ENCODE data around the gene STMN3. TPM values are rescaled to one million over a fixed set of nuclear protein-coding genes. Genes with fewer than 3 reads are reported as not detected.

Gene STMN3
- total RNA-seq, 4 donors from 2014 or later, result 14.2 to 20.7 (median 17.0) TPM

DNA sequence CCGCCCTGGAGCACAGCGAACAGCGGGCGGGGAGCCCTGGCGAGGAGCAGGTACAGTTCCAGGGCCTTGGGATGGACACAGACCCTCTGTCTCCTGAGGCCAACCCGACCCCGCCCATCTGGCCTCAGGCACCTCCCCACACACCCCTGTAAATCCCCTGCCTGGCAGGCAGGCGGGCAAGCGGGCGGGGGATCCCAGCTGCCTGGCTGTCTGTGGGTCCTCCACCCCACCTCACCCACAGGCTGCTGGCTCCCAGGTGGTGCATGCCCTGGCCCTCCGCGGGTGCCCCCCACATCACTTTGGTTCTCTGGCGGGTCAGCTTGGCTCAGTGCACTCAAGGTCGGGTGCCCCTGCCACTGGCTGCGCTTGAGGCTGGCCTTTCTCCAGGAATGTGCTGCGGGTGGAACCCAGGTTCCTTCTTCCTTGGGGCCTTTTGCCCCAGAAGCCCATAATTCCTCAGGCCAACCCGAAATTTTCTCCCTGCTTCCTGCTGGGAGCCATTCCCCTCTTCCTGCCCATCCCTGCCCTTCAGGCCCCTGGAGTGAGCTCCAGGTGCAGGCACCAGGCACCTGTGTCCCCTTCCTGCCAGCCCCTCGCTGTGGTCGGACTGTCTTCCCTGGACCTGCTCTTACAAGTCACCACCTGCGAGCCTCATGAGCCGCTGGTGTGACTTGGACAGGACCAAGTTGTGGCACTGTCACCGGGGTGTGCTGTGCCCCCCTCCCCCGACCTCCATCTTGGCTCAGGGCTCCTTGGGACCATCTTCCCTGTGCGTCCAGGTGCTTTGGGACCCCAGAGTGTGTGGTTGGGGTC, 37.9 kb upstream of the STMN3 start:
- peak overlapping the region; percentile 3 for H3K27ac ChIP-seq
- peaks cover 78% of the 10 kb centered on the region for H3K4me1 ChIP-seq
- no peak overlapping the region for H3K4me3 ChIP-seq
- H3K27me3 ChIP-seq, result no peaks in the 10 kb centered on the region
- no peaks in the 10 kb centered on the region for H3K36me3 ChIP-seq
- DNase-seq (ENCODE audit: low spot score in 2 of 2), result peak in 1 of 2 donors; percentile 62
- TF ChIP-seq EP300 (IDR thresholded peaks at IDR 0.05), result no peak
- TF ChIP-seq, protein P1, sequence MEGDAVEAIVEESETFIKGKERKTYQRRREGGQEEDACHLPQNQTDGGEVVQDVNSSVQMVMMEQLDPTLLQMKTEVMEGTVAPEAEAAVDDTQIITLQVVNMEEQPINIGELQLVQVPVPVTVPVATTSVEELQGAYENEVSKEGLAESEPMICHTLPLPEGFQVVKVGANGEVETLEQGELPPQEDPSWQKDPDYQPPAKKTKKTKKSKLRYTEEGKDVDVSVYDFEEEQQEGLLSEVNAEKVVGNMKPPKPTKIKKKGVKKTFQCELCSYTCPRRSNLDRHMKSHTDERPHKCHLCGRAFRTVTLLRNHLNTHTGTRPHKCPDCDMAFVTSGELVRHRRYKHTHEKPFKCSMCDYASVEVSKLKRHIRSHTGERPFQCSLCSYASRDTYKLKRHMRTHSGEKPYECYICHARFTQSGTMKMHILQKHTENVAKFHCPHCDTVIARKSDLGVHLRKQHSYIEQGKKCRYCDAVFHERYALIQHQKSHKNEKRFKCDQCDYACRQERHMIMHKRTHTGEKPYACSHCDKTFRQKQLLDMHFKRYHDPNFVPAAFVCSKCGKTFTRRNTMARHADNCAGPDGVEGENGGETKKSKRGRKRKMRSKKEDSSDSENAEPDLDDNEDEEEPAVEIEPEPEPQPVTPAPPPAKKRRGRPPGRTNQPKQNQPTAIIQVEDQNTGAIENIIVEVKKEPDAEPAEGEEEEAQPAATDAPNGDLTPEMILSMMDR (IDR thresholded peaks at IDR 0.05), result no peak
- no peak for TF ChIP-seq POLR2AphosphoS5 (IDR thresholded peaks at IDR 0.05)
- TF ChIP-seq POLR2A (IDR thresholded peaks at IDR 0.05), result no peak
- H3K9me3 ChIP-seq, result no peaks in the 10 kb centered on the region
- 65% methylated on average over 16 of the region's 24 CpGs for WGBS

DNA sequence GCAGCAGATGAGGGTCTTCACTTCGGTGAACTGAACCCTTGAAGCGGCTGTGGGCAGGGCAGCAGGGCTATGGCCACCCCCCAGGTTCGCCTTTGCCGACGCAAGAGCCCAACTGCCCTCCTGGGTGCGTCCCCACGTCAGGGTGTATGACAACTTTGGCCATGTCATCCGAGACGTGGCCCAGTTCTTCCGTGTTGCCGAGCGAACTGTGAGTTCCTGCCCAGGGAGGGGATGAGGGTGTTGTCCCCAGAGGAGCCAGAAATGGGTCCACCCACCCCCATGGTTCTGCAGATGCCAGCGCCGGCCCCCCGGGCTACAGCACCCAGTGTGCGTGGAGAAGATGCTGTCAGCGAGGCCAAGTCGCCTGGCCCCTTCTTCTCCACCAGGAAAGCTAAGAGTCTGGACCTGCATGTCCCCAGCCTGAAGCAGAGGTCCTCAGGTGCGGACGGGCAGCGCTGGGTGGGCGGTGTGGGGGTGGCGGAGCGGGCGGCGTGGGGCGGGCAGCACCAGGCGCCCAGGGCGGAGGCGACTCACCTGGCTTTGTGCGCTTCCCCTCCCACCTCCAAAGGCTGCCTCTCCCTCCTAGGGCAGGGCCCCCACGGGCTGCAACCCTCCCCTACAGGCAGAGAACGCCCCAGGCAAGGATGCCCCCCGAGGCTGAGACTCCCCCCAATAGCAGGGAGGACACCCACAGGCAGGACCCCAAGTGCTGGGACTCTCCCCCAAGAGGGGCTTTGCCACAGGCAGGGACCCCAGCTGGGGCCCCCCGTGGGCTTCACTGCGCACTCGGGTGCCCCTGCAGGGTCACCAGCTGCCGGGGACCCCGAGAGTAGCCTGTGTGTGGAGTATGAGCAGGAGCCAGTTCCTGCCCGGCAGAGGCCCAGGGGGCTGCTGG, 37.0 kb upstream of the STMN3 start:
- 41% methylated on average over 10 of the region's 40 CpGs for WGBS
- H3K27ac ChIP-seq, result no peak overlapping the region
- peaks cover 78% of the 10 kb centered on the region for H3K4me1 ChIP-seq
- no peak for DNase-seq (ENCODE audit: low spot score in 2 of 2)
- H3K36me3 ChIP-seq, result no peaks in the 10 kb centered on the region
- no peaks in the 10 kb centered on the region for H3K27me3 ChIP-seq
- no peak for TF ChIP-seq POLR2A (IDR thresholded peaks at IDR 0.05)
- no peak for TF ChIP-seq POLR2AphosphoS5 (IDR thresholded peaks at IDR 0.05)
- TF ChIP-seq EP300 (IDR thresholded peaks at IDR 0.05), result no peak
- TF ChIP-seq, protein P1 (IDR thresholded peaks at IDR 0.05), result no peak
- no peaks in the 10 kb centered on the region for H3K9me3 ChIP-seq
- H3K4me3 ChIP-seq, result no peak overlapping the region

DNA sequence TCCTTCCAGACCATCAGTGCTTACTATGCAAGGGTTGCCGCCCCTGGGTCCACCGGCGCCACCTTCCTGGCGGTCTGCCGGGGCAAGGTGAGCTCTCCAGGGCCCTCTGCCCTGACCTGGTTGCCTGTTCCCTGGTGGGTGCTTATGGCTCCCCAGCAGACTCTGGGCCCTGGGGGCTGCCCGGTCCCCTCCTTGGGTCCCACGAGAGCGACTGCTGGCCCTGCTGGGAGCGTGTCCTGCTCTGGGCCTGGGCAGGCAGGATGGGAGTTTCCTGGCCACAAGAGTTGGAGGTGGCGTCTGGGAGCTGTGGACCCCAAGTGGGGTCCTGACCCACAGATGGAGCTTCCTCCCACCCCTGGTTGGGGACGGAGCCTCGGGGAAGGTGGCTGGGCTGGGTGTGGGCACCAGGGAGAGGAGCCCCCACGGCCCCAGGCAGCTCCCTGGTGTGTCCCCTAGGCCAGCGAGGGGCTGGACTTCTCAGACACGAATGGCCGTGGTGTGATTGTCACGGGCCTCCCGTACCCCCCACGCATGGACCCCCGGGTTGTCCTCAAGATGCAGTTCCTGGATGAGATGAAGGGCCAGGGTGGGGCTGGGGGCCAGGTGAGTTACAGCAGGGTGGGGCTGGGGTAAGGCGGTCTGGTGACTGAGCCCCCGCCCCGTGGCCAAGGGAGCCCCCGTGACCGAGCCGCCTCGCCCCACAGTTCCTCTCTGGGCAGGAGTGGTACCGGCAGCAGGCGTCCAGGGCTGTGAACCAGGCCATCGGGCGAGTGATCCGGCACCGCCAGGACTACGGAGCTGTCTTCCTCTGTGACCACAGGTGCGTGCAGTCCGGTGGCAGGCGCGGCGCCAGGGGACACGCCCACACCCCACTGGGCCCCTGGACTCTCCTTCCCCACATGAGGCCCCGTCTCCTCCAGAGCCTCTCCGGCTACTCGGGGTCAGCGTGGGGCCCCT, 36.1 kb upstream of the STMN3 start:
- no peak overlapping the region for H3K4me3 ChIP-seq
- no peaks in the 10 kb centered on the region for H3K36me3 ChIP-seq
- no peaks in the 10 kb centered on the region for H3K27me3 ChIP-seq
- DNase-seq (ENCODE audit: low spot score in 2 of 2), result no peak
- H3K27ac ChIP-seq, result peak overlapping the region; percentile 1
- no peaks in the 10 kb centered on the region for H3K9me3 ChIP-seq
- peaks cover 71% of the 10 kb centered on the region for H3K4me1 ChIP-seq
- TF ChIP-seq EP300 (IDR thresholded peaks at IDR 0.05), result no peak
- TF ChIP-seq, protein P1 (IDR thresholded peaks at IDR 0.05), result no peak
- TF ChIP-seq POLR2A (IDR thresholded peaks at IDR 0.05), result no peak
- no peak for TF ChIP-seq POLR2AphosphoS5 (IDR thresholded peaks at IDR 0.05)
- WGBS, result 80% methylated on average over 7 of the region's 44 CpGs

DNA sequence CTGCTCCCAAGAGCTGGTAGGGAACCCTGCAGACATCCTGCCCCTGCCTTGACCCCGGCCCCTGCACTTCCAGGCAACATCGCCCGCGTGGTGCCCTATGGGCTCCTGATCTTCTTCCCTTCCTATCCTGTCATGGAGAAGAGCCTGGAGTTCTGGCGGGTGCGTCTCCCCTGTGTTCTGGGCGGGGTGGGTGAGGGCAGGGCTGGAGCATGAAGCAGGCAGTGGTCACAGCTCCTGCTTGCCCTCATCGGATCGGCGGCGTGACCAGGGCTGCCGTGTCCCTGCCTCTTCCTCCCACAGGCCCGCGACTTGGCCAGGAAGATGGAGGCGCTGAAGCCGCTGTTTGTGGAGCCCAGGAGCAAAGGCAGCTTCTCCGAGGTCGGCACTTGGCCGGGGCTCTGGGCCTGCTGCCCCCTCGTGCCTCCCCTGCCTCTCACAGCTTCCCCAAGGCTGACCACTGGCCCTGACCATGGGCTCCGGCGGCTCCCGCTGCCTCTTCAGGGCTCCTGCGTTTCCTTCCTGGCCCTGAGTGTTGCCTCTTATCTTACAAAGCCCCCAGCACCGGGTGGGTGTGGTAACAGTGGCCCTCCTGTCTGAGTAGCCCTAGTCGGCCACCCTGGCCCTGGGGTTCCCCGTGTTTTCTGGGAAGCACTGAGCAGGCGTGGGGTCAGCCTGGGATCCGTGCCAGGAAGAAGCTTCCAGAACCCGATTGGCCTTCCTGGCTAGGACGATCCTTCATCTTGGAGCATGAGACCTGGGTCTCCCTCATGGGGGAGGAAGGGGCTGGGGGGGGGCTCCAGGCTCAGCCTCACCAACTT, 35.2 kb upstream of the STMN3 start:
- no peak for TF ChIP-seq POLR2AphosphoS5 (IDR thresholded peaks at IDR 0.05)
- no peak for TF ChIP-seq EP300 (IDR thresholded peaks at IDR 0.05)
- TF ChIP-seq, protein P1 (IDR thresholded peaks at IDR 0.05), result no peak
- no peak for TF ChIP-seq POLR2A (IDR thresholded peaks at IDR 0.05)

More for the DNA sequence above, 35.2 kb upstream of the STMN3 start:
- Histone ChIP-seq H3K36me3 (no peaks in the 10 kb centered on the region), H3K4me3 (no peak overlapping the region), H3K27ac (peak overlapping the region; percentile 90), H3K4me1 (peaks cover 76% of the 10 kb centered on the region), H3K9me3 (no peaks in the 10 kb centered on the region), H3K27me3 (no peaks in the 10 kb centered on the region)
- WGBS, result 68% methylated on average over 8 of the region's 31 CpGs
- no peak for DNase-seq (ENCODE audit: low spot score in 2 of 2)
